ENCODE data around the gene SFTPB.
"Not testable (repeated sequence)": the region's sequence is repeated elsewhere in the genome, so short reads cannot be mapped to it uniquely, and the experiment has no call there.

Gene SFTPB

GRCh38 chr2:85617723-85618122 lies 50.3 kb downstream of the SFTPB start:
- H3K9me3 Mint-ChIP-seq, H3K4me3 Mint-ChIP-seq, H3K27me3 Mint-ChIP-seq: not testable (repeated sequence)
- Mint-ChIP-seq H3K36me3 (ENCODE audit: low read depth) (peaks cover 57% of the 10 kb centered on the region), H3K27ac (peak overlapping the region; percentile 92), H3K4me1 (ENCODE audit: low read depth) (peaks cover 22% of the 10 kb centered on the region)
- intact Hi-C loops (cut with micrococcal nuclease): loop anchor here (2.0 to 10.0 kb wide), 2 partner anchors 15 to 487 kb away; partner anchors contain the start of genes POLR1A, PTCD3 and TMEM150A

DNA sequence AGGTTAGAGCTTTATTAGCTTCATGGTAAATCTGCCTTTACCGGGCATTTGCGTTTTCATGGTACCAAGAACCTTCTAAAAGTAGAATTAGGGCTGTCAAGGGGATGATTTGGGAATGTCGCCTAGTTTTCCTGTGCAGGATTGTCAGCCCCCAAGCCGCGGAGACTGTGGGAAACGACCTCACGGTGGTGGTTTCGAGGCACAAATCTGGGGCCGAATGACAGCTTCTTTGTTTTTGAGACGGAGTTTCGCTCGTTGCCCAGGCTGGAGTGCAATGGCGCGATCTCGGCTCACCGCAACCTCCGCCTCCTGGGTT lies 52.6 kb downstream of the SFTPB start:
- peaks cover 42% of the 10 kb centered on the region for H3K36me3 Mint-ChIP-seq (ENCODE audit: low read depth)
- peak overlapping the region; percentile 91 for H3K4me3 Mint-ChIP-seq
- intact Hi-C loops (cut with micrococcal nuclease): loop anchor here (10.0 kb wide), 1 partner anchor 489 kb away; the partner anchor contains the start of genes POLR1A and PTCD3
- no peaks in the 10 kb centered on the region for H3K27me3 Mint-ChIP-seq
- H3K27ac Mint-ChIP-seq: peak overlapping the region; percentile 92
- peaks cover 24% of the 10 kb centered on the region for H3K4me1 Mint-ChIP-seq (ENCODE audit: low read depth)
- H3K9me3 Mint-ChIP-seq: no peaks in the 10 kb centered on the region

GRCh38 chr2:85614757-85615156 lies 53.2 kb downstream of the SFTPB start:
- intact Hi-C loops (cut with micrococcal nuclease): loop anchor here (10.0 kb wide), 1 partner anchor 490 kb away; the partner anchor contains the start of genes POLR1A and PTCD3
- H3K9me3 Mint-ChIP-seq, H3K4me3 Mint-ChIP-seq, H3K27me3 Mint-ChIP-seq: not testable (repeated sequence)
- H3K36me3 Mint-ChIP-seq (ENCODE audit: low read depth): peaks cover 43% of the 10 kb centered on the region
- H3K27ac Mint-ChIP-seq: peak overlapping the region; percentile 92
- H3K4me1 Mint-ChIP-seq (ENCODE audit: low read depth): peaks cover 30% of the 10 kb centered on the region

DNA sequence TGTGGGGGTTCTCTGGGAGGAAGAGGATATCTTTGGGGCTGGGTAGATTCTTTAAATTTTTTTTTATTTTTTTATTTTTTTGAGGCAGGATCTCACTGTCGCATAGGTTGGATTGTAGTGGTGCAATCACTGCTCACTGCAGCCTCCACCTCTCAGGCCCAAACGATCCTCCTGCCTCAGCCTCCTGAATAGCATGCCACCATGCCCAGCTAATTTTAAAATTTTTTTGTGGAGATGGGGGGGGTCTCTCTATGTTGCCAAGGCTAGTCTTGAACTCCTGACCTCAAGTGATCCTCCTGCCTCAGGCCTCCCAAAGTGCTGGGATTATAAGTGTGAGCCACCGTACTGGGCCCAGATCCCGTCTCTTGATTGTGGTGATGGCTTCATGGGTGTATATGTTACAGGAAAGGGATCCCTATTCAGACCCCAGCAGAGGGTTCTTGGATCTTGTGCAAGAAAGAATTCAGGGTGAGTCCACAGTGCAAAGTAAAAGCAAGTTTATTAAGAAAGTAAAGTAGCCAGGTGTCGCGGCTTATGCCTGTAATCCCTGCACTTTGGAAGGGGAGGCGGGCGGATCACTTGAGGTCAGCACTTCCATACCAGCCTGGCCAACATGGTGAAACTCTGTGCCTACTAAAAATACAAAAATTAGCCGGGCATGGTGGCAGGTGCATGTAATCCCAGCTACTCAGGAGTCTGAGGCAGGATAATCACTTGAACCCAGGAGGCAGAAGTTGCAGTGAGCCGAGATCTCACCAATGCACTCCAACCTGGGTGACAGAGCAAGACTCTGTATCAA lies 54.1 kb downstream of the SFTPB start:
- H3K36me3 Mint-ChIP-seq (ENCODE audit: low read depth): peaks cover 45% of the 10 kb centered on the region
- no peak overlapping the region for H3K27ac Mint-ChIP-seq
- no peak overlapping the region for H3K4me3 Mint-ChIP-seq
- peaks cover 33% of the 10 kb centered on the region for H3K4me1 Mint-ChIP-seq (ENCODE audit: low read depth)
- no peaks in the 10 kb centered on the region for H3K9me3 Mint-ChIP-seq
- intact Hi-C loops (cut with micrococcal nuclease): loop anchor here (10.0 kb wide), 1 partner anchor 491 kb away; the partner anchor contains the start of genes POLR1A and PTCD3
- H3K27me3 Mint-ChIP-seq: no peaks in the 10 kb centered on the region

DNA sequence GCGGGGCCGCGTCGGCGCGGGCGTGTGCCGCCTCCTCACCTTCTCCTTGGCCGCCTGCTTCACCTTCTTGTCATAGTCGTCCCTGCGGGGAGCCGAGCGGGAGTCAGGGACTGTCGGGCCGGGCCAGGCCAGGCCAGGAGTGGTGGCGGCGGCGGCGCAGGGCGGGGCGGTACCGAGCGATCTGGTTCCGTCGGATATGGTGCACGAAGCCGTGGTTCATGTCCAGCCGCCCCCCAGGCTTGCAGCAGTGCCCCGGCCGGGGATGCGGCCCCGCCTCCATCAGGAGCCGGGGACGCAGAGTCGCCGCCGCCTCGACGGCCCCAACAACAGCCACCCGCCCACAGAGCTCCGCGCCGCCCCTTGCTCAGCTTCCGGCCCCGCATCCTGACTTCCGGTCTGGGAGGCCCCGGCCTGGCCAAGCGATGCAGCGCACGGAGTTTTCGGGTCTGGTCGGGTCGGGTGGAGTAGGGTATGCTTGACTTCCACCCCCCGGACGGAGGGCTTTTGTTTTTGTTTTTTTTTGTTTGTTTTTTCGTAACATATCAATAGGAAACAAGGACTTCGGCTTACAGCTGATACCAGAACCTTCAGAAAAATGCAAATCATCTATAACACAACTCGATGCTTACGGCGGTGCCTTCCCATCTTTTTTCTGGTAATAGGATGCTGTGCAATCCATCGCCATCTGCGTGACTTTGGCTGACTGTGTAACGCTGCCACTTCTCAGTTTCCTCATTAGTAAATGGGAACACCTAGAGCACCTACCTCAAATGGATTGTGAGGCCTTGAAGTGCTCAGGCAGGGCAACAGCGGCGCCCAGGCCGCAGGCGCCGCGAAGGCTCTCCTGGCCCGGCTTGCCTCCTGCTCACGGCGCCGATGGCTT lies 56.1 kb downstream of the SFTPB start, which contains the start of gene C2orf68:
C2orf68 (minus strand) TSS at position 362 of the 883 bp plus-strand sequence; CDS start at position 280, 82 bp downstream.
- intact Hi-C loops (cut with micrococcal nuclease): loop anchor here (10.0 kb wide), 1 partner anchor 493 kb away; the partner anchor contains the start of genes POLR1A and PTCD3
- Mint-ChIP-seq H3K27ac (peak within 1 kb of the TSS; percentile 87), H3K36me3 (ENCODE audit: low read depth) (peaks cover 54% of the 10 kb centered on the region)

DNA sequence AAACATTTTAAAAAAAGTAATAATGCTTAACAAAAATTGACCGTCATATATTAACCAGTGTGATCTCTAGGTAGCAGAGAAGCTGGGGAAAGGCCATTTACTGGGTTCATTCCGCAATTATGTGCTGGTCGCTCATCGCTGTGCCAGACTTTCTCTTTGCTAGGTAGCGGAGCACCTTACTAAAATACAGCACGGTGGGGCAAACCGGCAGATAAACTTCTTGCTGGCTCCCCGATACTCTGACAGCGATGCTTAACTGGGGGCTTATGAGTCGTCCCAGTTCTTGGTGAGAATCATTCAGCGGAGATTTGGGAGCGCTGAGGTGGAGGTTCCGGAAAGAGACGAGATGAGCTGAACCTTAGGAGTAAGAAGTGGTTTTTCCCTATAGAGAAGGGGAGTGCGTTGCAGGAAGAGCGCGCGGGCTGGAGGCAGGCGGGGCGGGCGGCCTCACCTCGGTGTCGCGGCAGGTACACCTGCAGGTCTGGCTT lies 56.7 kb downstream of the SFTPB start:
- no peaks in the 10 kb centered on the region for H3K27me3 Mint-ChIP-seq
- H3K9me3 Mint-ChIP-seq: no peaks in the 10 kb centered on the region
- peaks cover 53% of the 10 kb centered on the region for H3K36me3 Mint-ChIP-seq (ENCODE audit: low read depth)
- intact Hi-C loops (cut with micrococcal nuclease): loop anchor here (10.0 kb wide), 1 partner anchor 494 kb away; the partner anchor contains the start of genes POLR1A and PTCD3
- peak overlapping the region; percentile 96 for H3K4me3 Mint-ChIP-seq
- H3K27ac Mint-ChIP-seq: peak overlapping the region; percentile 87
- H3K4me1 Mint-ChIP-seq (ENCODE audit: low read depth): peaks cover 38% of the 10 kb centered on the region

More for the DNA sequence above, 56.1 kb downstream of the SFTPB start, which contains the start of gene C2orf68:
- Mint-ChIP-seq H3K9me3 (no peaks in the 10 kb centered on the region), H3K4me3 (peak within 1 kb of the TSS; percentile 96), H3K4me1 (ENCODE audit: low read depth) (peaks cover 37% of the 10 kb centered on the region), H3K27me3 (no peaks in the 10 kb centered on the region)

All from dendritic cell treated with granulocyte-macrophage colony-stimulating factor and Interleukin-4, amounts not matched to agents 40 ng/mL and 50 ng/mL, for 4 days (primary cell).